Liver (tissue), 9 donors: ENCODE measurements around the gene CDH16. TPM values are rescaled to one million over a fixed set of nuclear protein-coding genes. Genes with fewer than 3 reads are reported as not detected.
"Not testable (repeated sequence)": the region's sequence is repeated elsewhere in the genome, so short reads cannot be mapped to it uniquely, and the experiment has no call there.

Experiments used
- DNase-seq: peaks from one replicate; pipeline ENCODE4 v3.0.0-alpha.2; 2017; ENCODE audit warnings: low spot score
- H3K27ac ChIP-seq, 2 donors: one replicate each; pipeline ENCODE4 v1.7.0; 2013; ENCODE audit warnings: inconsistent platforms in 2 of 2, low read length in 2 of 2, control low read depth in 1 of 2, low read depth in 1 of 2, mild to moderate bottlenecking in 1 of 2
- H3K27me3 ChIP-seq, 4 donors: one replicate each; pipeline versions ENCODE4 v1.6.1 to v1.7.0; 2013; ENCODE audit warnings: low read length in 3 of 4, inconsistent platforms in 1 of 4, mild to moderate bottlenecking in 1 of 4, moderate library complexity in 1 of 4; ENCODE audit not compliant: control insufficient read depth in 4 of 4, insufficient read depth in 4 of 4
- H3K36me3 ChIP-seq, 4 donors: one replicate each; pipeline versions ENCODE4 v1.6.1 to v1.7.0; 2013; ENCODE audit warnings: low read length in 3 of 4, mild to moderate bottlenecking in 3 of 4, low read depth in 1 of 4, moderate library complexity in 1 of 4; ENCODE audit not compliant: control insufficient read depth in 4 of 4, insufficient read depth in 3 of 4
- H3K4me1 ChIP-seq, 4 donors: one replicate each; pipeline versions ENCODE4 v1.6.1 to v1.7.0; 2013; ENCODE audit warnings: low read length in 3 of 4, mild to moderate bottlenecking in 3 of 4, moderate library complexity in 1 of 4; ENCODE audit not compliant: control insufficient read depth in 4 of 4, insufficient read depth in 4 of 4
- H3K4me3 ChIP-seq, 3 donors: one replicate each; pipeline versions ENCODE4 v1.6.1 to v1.7.0; 2013; ENCODE audit warnings: low read length in 3 of 3, control low read depth in 1 of 3, low read depth in 1 of 3, mild to moderate bottlenecking in 1 of 3
- H3K9ac ChIP-seq, 2 donors: one replicate each; pipeline ENCODE4 v1.7.0; 2013; ENCODE audit warnings: low read length in 2 of 2, mild to moderate bottlenecking in 2 of 2, moderate library complexity in 2 of 2, control low read depth in 1 of 2, low read depth in 1 of 2
- H3K9me3 ChIP-seq, 4 donors: one replicate each; pipeline versions ENCODE4 v1.6.1 to v1.7.0; 2013; ENCODE audit warnings: low read length in 3 of 4; ENCODE audit not compliant: control insufficient read depth in 4 of 4
- ATF3 ChIP-seq: IDR thresholded peaks from 2 replicates; pipeline ENCODE4 v1.6.1; 2016; ENCODE audit warnings: antibody characterized with exemption
- CTCF ChIP-seq: fragments of 150-350 bp; IDR thresholded peaks from 2 replicates; pipeline ENCODE4 v1.5.1; 2017; ENCODE audit warnings: improper control_type of control experiment, low read depth, low read length; ENCODE audit not compliant: missing input control
- EGR1 ChIP-seq, 2 donors: IDR thresholded peaks; 2 replicates each; pipeline ENCODE4 v1.6.1; 2016 to 2018; ENCODE audit warnings: antibody characterized with exemption in 2 of 2, low read depth in 2 of 2
- FOXA1 ChIP-seq: IDR thresholded peaks from 2 replicates; pipeline ENCODE4 v1.6.1; 2016; ENCODE audit warnings: antibody characterized with exemption
- FOXA2 ChIP-seq: IDR thresholded peaks from 2 replicates; pipeline ENCODE4 v1.6.1; 2016; ENCODE audit warnings: antibody characterized with exemption
- GABPA ChIP-seq, 2 donors: IDR thresholded peaks in 1 of 2; conservative IDR thresholded peaks in 1 of 2; 2 replicates each; pipeline ENCODE4 v1.6.1; 2016; ENCODE audit warnings: antibody characterized with exemption in 2 of 2, mild to moderate bottlenecking in 1 of 2, moderate library complexity in 1 of 2
- HNF4A ChIP-seq, 2 donors: conservative IDR thresholded peaks; 2 replicates each; pipeline ENCODE4 v1.6.1; 2016; ENCODE audit warnings: antibody characterized with exemption in 2 of 2, mild to moderate bottlenecking in 2 of 2
- HNF4G ChIP-seq: IDR thresholded peaks from 2 replicates; pipeline ENCODE4 v1.6.1; 2016; ENCODE audit warnings: antibody characterized with exemption
- JUND ChIP-seq, 2 donors: IDR thresholded peaks; 2 replicates each; pipeline ENCODE4 v1.6.1; 2016; ENCODE audit warnings: antibody characterized with exemption in 2 of 2
- NR2F2 ChIP-seq: IDR thresholded peaks from 2 replicates; pipeline ENCODE4 v1.6.1; 2016; ENCODE audit warnings: antibody characterized with exemption
- REST ChIP-seq: IDR thresholded peaks from 2 replicates; pipeline ENCODE4 v1.6.1; 2016; ENCODE audit warnings: antibody characterized with exemption, mild to moderate bottlenecking
- TAF1 ChIP-seq: conservative IDR thresholded peaks from 2 replicates; pipeline ENCODE4 v1.6.1; 2016; ENCODE audit warnings: antibody characterized with exemption, mild to moderate bottlenecking
- YY1 ChIP-seq: IDR thresholded peaks from 2 replicates; pipeline ENCODE4 v1.6.1; 2016; ENCODE audit warnings: antibody characterized with exemption, mild to moderate bottlenecking
- WGBS: extraction: QIAGEN DNeasy Blood & Tissue Kit; methylation state at CpG from one replicate; pipeline ENCODE4 v1.1.7; 2013; 5-methylcytosine and 5-hydroxymethylcytosine counted together
- polyA plus RNA-seq, 2 donors: library from polyadenylated mRNA; stranded (reverse) in 1 of 2; unstranded in 1 of 2; fragments of 200-250 nt in 1 of 2; fragments of >200 nt in 1 of 2; fragmentation: Nextera tagmentation in 1 of 2; extraction: Ambion mirVana in 1 of 2; gene quantifications; one replicate each; pipeline versions ENCODE4 v1.2.1 to v1.2.3, GENCODE V29; 2013 to 2015
- total RNA-seq, 2 donors: library from RNA; depleted of rRNA; stranded (reverse); fragments of >200 nt; gene quantifications; one replicate each; pipeline ENCODE4 v1.2.3, GENCODE V29; 2014
- donor health status: healthy.
- donor health status: healthy.
- donor health status: healthy.
- donor health status: healthy.
- donor health status: healthy.

CDH16 gene
- total and polyA plus RNA-seq, 4 donors, result 0.56 TPM; not detected in 3

GRCh38 chr16:66898207-66898606 lies 20.5 kb downstream of the CDH16 start:
- DNase-seq, result no peak
- no peak overlapping the region for H3K27ac ChIP-seq
- no peaks in the 10 kb centered on the region for H3K36me3 ChIP-seq
- peaks cover 6 to 22% (median 17%) of the 10 kb centered on the region in 4 donors for H3K4me1 ChIP-seq
- TF ChIP-seq JUND (IDR thresholded peaks at IDR 0.05), result no peak
- H3K9me3 ChIP-seq, result no peaks in the 10 kb centered on the region
- H3K4me3 ChIP-seq, result no peak overlapping the region
- no peak overlapping the region for H3K9ac ChIP-seq
- H3K27me3 ChIP-seq, result no peaks in the 10 kb centered on the region
- WGBS, result 51% methylated on average over 3 of the region's 3 CpGs

- not testable (repeated sequence) for H3K27me3 ChIP-seq, H3K36me3 ChIP-seq, H3K9me3 ChIP-seq, H3K9ac ChIP-seq, DNase-seq, H3K27ac ChIP-seq, H3K4me3 ChIP-seq
- peaks cover 7 to 22% (median 17%) of the 10 kb centered on the region in 4 donors for H3K4me1 ChIP-seq
- 72% methylated on average over 5 of the region's 5 CpGs for WGBS
These were observed 22.0 kb downstream of the CDH16 start for GRCh38 chr16:66896682-66897081.

GRCh38 chr16:66895999-66896398 lies 22.7 kb downstream of the CDH16 start:
- H3K4me3 ChIP-seq, result no peak overlapping the region
- H3K27ac ChIP-seq, result no peak overlapping the region
- no peaks in the 10 kb centered on the region for H3K27me3 ChIP-seq
- H3K9me3 ChIP-seq, result no peaks in the 10 kb centered on the region
- no peak overlapping the region for H3K9ac ChIP-seq
- no peak for DNase-seq
- TF ChIP-seq TAF1 (no peak), HNF4G (no peak), FOXA2 (no peak), ATF3 (no peak), JUND (IDR thresholded peaks at IDR 0.05) (no peak), HNF4A (conservative IDR thresholded peaks at IDR 0.05) (no peak), REST (no peak), GABPA (IDR thresholded peaks at IDR 0.05 in 1 of 2, conservative IDR thresholded peaks at IDR 0.05 in 1 of 2) (no peak), EGR1 (IDR thresholded peaks at IDR 0.05; ENCODE audit: low read depth in 2 of 2) (no peak), NR2F2 (no peak)
- no peaks in the 10 kb centered on the region for H3K36me3 ChIP-seq
- WGBS, result 98% methylated on average over 3 of the region's 3 CpGs
- peaks cover 11 to 27% (median 22%) of the 10 kb centered on the region in 4 donors for H3K4me1 ChIP-seq

GRCh38 chr16:66895689-66895979 lies 23.1 kb downstream of the CDH16 start:
- TF ChIP-seq YY1 (no peak), NR2F2 (no peak), FOXA1 (no peak), HNF4A (conservative IDR thresholded peaks at IDR 0.05) (no peak), CTCF (no peak)
- no peak overlapping the region for H3K9ac ChIP-seq
- H3K9me3 ChIP-seq, result no peaks in the 10 kb centered on the region
- H3K4me3 ChIP-seq, result no peak overlapping the region
- WGBS, result 86% methylated on average over 5 of the region's 5 CpGs
- H3K4me1 ChIP-seq, result peaks cover 11 to 31% (median 23%) of the 10 kb centered on the region in 4 donors
- H3K27ac ChIP-seq, result no peak overlapping the region
- H3K27me3 ChIP-seq, result no peaks in the 10 kb centered on the region
- no peak for DNase-seq
- no peaks in the 10 kb centered on the region for H3K36me3 ChIP-seq
